ENCODE data around the gene AFMID.

The AFMID gene

GRCh38 chr17:78228176-78228575, 41.0 kb downstream of the AFMID start:
- H3F3A ChIP-seq (ENCODE audit: low read depth) = peaks cover 14% of the 10 kb centered on the region; the same call in 1 of the 2 replicates
- no peak for TF ChIP-seq EZH2phosphoT487 (IDR thresholded peaks at IDR 0.05; ENCODE audit: borderline replicate concordance)
- no peak for TF ChIP-seq CTCF (conservative IDR thresholded peaks at IDR 0.05; ENCODE audit: low read length)
- no peaks in the 10 kb centered on the region for H3K27me3 ChIP-seq (ENCODE audit: insufficient read depth, low read length, poor library complexity, severe bottlenecking)
- no peaks in the 10 kb centered on the region for H3K79me2 ChIP-seq (ENCODE audit: insufficient read depth, low read length)
- no peak overlapping the region for H3K4me3 ChIP-seq (ENCODE audit: low read length, poor library complexity, severe bottlenecking)
- no peak overlapping the region for H3K9ac ChIP-seq (ENCODE audit: low read depth, low read length, poor library complexity, severe bottlenecking)
- H3K4me2 ChIP-seq (ENCODE audit: low read depth, low read length, poor library complexity, severe bottlenecking) = no peak overlapping the region
- peaks cover 18% of the 10 kb centered on the region; the same call in 1 of the 2 replicates for H3K36me3 ChIP-seq (ENCODE audit: insufficient read depth, low read length)
- H2AFZ ChIP-seq (ENCODE audit: low read length) = no peak overlapping the region
- H4K20me1 ChIP-seq (ENCODE audit: insufficient read depth, low read length, poor library complexity, severe bottlenecking) = no peaks in the 10 kb centered on the region
- H3K9me2 ChIP-seq (replicated peaks; ENCODE audit: low read depth, low read length) = no peaks in the 10 kb centered on the region
- H3K9me3 ChIP-seq (ENCODE audit: insufficient read depth, low read depth, low read length) = no peaks in the 10 kb centered on the region
- no peaks in the 10 kb centered on the region for H3K4me1 ChIP-seq (ENCODE audit: insufficient read depth, low read length, poor library complexity, severe bottlenecking)

DNA sequence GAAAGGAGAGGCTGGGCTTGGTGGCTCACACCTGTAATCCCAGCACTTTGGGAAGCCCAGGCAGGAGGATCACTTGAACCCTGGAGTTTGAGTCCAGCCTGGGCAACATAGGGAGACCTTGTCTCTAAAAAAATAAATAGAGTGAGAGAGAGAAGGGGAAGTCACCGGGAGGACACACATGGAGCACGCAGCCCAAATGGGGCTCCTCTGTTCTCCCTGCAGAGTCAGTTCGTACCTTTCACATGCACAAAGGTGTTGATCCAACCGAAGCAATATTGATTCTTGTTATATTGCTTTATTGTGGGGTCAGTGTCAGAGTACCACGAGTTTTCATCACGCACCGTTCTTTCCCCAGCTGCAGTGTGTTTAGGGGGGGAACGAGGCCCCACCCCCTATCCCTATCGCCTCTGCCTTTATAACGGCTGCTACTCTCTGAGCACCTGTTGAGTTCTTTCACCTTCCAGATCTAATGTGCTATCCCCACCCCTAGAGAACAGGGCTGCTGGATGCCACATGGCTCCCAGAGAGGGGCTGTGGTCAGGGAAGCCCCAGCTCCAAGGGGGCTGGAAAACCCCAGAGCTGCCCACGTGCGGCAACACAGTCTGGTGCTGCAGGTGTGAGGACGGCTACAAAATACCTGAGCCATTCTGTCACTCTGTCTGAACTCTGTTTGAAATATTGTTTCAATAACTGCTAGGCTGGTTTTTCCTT, 43.2 kb downstream of the AFMID start:
- Histone ChIP-seq H3F3A (ENCODE audit: low read depth) (no peaks in the 10 kb centered on the region), H3K9me3 (ENCODE audit: insufficient read depth, low read depth, low read length) (no peaks in the 10 kb centered on the region), H3K9ac (ENCODE audit: low read depth, low read length, poor library complexity, severe bottlenecking) (no peak overlapping the region), H3K79me2 (ENCODE audit: insufficient read depth, low read length) (no peaks in the 10 kb centered on the region), H3K4me1 (ENCODE audit: insufficient read depth, low read length, poor library complexity, severe bottlenecking) (no peaks in the 10 kb centered on the region), H3K4me2 (ENCODE audit: low read depth, low read length, poor library complexity, severe bottlenecking) (no peak overlapping the region), H2AFZ (ENCODE audit: low read length) (no peak overlapping the region), H3K27me3 (ENCODE audit: insufficient read depth, low read length, poor library complexity, severe bottlenecking) (no peaks in the 10 kb centered on the region), H3K36me3 (ENCODE audit: insufficient read depth, low read length) (no peaks in the 10 kb centered on the region), H3K4me3 (ENCODE audit: low read length, poor library complexity, severe bottlenecking) (no peak overlapping the region), H4K20me1 (ENCODE audit: insufficient read depth, low read length, poor library complexity, severe bottlenecking) (no peaks in the 10 kb centered on the region), H3K9me2 (replicated peaks; ENCODE audit: low read depth, low read length) (no peaks in the 10 kb centered on the region)
- no peak for TF ChIP-seq EZH2phosphoT487 (IDR thresholded peaks at IDR 0.05; ENCODE audit: borderline replicate concordance)
- TF ChIP-seq CTCF (conservative IDR thresholded peaks at IDR 0.05; ENCODE audit: low read length) = no peak

GRCh38 chr17:78230996-78231935, 44.1 kb downstream of the AFMID start, which contains the start of gene TMEM235:
Gene TMEM235, plus strand, starts transcription at chr17:78231631. Its CDS starts 393 bp downstream, at chr17:78232024.
- no peak within 1 kb of the TSS for H2AFZ ChIP-seq (ENCODE audit: low read length)
- no peaks in the 10 kb centered on the region for H3K27me3 ChIP-seq (ENCODE audit: insufficient read depth, low read length, poor library complexity, severe bottlenecking)
- H3K9me2 ChIP-seq (replicated peaks; ENCODE audit: low read depth, low read length) = no peaks in the 10 kb centered on the region
- H4K20me1 ChIP-seq (ENCODE audit: insufficient read depth, low read length, poor library complexity, severe bottlenecking) = no peaks in the 10 kb centered on the region
- H3K4me1 ChIP-seq (ENCODE audit: insufficient read depth, low read length, poor library complexity, severe bottlenecking) = no peaks in the 10 kb centered on the region
- no peaks in the 10 kb centered on the region for H3F3A ChIP-seq (ENCODE audit: low read depth)
- H3K79me2 ChIP-seq (ENCODE audit: insufficient read depth, low read length) = no peaks in the 10 kb centered on the region
- no peak within 1 kb of the TSS for H3K9ac ChIP-seq (ENCODE audit: low read depth, low read length, poor library complexity, severe bottlenecking)
- no peaks in the 10 kb centered on the region for H3K36me3 ChIP-seq (ENCODE audit: insufficient read depth, low read length)
- no peaks in the 10 kb centered on the region for H3K9me3 ChIP-seq (ENCODE audit: insufficient read depth, low read depth, low read length)
- no peak for TF ChIP-seq EZH2phosphoT487 (IDR thresholded peaks at IDR 0.05; ENCODE audit: borderline replicate concordance)
- TF ChIP-seq CTCF (conservative IDR thresholded peaks at IDR 0.05; ENCODE audit: low read length) = no peak
- H3K4me3 ChIP-seq (ENCODE audit: low read length, poor library complexity, severe bottlenecking) = no peak within 1 kb of the TSS
- H3K4me2 ChIP-seq (ENCODE audit: low read depth, low read length, poor library complexity, severe bottlenecking) = no peak within 1 kb of the TSS
